GM19324 (cell line): ENCODE data around the gene CLDN19.
A peak's percentile ranks its signal among the peaks of the same experiment; 100 is the strongest.

Experiments used
- ATAC-seq: cut with Tn5 transposase; IDR thresholded peaks from one replicate; pipeline ENCODE4 v1.9.1; 2021; ENCODE audit warnings: mild to moderate bottlenecking, moderate library complexity; ENCODE audit not compliant: unreplicated experiment, low FRiP score

Gene CLDN19, protein sequence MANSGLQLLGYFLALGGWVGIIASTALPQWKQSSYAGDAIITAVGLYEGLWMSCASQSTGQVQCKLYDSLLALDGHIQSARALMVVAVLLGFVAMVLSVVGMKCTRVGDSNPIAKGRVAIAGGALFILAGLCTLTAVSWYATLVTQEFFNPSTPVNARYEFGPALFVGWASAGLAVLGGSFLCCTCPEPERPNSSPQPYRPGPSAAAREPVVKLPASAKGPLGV

DNA sequence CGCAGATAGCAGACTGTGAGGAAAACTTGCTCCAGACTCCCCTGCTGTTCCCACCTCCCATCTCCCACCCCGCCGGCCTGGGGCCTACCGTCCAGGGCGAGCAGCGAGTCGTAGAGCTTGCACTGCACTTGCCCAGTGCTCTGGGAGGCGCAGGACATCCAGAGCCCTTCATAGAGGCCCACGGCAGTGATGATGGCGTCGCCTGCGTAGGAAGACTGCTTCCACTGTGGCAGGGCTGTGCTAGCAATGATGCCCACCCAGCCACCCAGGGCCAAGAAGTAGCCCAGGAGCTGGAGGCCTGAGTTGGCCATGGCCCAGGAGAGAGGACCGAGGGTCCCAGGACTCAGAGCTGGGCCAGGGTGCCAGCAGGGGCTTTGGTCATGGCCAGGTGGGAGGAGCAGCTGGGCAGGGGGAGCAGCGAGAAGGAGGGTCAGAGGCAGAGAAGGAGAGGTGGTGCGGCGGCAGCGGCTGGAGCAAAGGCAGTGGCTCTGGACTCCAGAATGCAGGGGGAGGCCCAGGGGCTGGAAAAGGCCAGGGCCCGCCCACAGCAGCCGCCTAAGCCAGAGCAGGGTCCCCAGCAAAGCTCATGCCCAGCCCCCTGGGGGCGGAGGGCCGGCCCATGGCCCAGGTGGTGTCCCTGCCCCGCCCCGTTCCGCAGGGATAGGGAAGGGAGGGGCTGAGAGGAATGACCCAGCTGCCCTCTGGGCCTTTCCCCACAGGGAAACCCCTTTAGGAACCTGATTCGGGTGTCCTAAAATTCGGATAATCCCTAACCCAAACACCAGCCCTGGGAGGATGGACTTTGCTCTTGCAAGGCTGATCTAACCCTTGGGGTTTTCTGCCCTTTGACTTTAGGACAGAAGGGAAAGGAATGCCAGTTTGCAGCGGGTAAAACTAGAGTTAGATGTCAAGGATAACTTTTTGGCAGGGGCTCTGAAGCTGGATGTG lies at the start of gene CLDN19:
CLDN19 (minus strand) TSS at position 484 of the 948 bp plus-strand sequence; CDS start at position 311, 173 bp downstream.
- ATAC-seq = no peak

DNA sequence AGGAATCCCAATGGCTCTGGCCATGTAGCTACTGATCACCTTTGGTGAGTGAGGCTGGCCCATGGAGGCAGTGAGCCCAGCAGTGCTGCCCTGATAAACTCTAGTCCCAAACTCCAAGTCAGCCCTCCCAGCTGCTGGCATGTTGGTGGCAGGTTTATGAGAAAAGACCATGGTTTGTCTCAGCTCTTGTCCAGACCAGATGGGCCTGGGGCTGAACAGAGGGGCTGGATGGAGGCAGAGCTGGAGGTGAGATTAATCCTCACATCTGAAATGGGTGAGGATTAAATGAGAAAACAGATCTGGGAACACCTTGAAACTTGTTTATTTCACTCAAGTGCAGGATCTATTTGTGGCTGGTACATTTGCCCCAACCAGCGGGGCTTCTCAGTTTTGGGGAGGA lies 48.0 kb upstream of the CLDN19 start:
- ATAC-seq = no peak

DNA sequence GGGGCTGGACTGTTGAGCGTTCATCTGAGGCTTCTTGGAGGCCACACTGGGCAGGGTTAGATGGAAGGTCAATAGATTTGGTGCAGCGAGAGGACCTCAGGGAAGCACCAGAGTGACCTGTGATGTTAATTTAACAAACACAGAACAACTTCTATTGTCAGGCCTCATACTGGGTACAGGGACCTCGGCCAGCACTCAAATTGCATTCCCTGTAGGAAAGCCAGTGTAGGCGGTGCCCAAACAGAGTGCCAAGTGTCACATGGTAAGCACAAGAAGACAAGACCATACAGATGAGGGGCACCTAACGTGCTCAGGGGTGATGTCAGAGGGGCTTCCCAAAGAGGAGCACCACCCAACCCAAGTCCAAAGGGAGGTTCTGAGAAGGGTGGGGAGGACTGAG lies 46.1 kb upstream of the CLDN19 start:
- ATAC-seq = no peak

- ATAC-seq = no peak
These were observed 45.1 kb upstream of the CLDN19 start, which contains the start of gene TMEM269 for GRCh38 chr1:42784946-42785693. TMEM269 (plus strand) TSS chr1:42784991; CDS start chr1:42789894, 4,903 bp downstream.

DNA sequence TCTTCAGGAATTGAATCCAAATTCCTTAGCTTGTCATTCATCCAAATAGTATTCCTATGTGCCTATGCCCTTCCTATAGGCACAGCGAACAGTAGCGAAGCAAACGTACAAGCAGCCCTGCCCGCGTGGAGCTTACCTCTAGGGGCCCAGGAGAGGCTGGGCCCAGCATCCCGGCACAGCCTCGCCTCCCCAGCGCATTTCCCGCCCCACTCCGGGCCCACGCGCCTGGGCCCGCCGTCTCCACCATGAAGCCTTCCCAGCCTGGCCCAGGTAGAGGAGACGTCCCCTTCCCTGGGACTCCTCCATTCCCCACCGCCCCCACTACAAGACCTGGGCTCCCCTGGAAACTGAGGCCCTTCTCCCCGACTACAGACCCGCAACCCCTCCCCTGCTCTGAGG lies 44.5 kb upstream of the CLDN19 start:
- no peak for ATAC-seq

DNA sequence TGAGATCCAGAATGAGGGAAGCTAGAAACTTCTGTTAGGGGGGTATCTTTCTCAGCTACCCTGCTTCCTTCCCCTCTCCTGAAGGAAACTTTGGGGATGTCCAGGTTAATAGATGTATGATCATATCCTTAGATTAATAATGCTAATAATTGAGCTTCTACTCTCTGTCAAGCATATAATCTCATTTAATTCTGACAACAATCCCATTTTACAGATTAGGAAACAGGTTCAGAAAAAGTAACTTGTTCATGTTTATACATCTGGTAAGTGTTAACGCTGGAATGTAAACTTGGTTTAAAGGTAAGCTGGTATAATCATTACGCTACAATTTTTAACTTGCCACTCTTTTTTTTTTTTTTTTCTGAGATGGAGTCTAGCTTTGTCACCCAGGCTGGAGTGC lies 43.1 kb upstream of the CLDN19 start:
- ATAC-seq = no peak

DNA sequence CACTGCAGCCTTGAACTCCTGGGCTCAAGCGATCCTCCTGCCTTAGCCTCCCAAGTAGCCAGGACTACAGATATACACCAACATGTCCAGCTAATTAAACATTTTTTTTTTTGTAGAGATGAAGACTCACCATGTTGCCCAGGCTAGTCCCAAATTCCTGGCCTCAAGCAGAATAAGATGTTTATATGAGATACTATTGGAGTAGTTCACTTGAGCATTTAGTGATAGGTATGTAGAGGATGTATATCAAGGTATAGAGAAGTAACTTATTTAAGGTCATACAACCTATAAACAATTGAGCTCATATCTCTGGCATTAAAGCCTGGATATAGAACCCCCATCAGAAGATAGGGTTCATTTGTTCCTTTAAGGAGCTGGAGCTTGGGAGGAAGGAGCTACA lies 40.1 kb upstream of the CLDN19 start:
- no peak for ATAC-seq

DNA sequence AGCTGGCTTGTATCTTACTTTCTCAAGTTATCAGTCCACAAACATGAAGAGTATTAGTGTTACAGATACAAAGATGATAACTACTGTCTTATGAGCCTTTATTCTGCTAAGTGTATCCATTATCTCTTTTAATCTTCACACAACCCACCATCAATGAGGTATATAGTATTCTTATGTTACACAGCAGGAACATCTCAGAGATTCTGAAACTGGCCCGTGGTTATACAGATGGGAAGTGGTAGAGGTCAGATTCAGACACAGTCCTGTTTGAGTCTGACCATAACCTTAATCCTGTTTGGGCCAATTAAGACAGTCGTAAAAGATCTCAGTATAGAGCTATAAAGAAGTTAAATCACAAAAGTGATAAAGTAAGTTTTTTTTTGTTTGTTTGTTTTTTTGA lies 39.7 kb upstream of the CLDN19 start:
- ATAC-seq = no peak

- no peak for ATAC-seq
These were observed 37.8 kb upstream of the CLDN19 start for GRCh38 chr1:42777852-42778251.

DNA sequence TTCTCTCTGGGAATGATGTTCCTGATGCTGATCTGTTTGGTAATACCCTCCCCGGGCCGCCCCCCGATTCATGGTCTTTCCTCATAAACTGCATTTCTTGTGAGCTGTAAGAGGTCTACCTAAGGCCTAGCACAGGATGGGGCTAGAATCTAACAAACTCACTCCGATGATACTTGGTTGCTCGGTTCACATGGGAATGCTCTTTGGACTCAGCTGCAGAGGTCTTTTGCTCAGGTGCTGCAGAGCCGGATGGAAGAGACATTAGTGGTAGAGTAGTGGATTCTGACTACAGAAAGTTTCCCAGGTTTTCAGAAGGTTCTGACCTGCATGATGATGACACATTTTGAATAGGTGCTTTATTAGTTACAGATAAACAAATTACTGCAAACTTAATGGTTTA lies 36.5 kb upstream of the CLDN19 start:
- no peak for ATAC-seq

DNA sequence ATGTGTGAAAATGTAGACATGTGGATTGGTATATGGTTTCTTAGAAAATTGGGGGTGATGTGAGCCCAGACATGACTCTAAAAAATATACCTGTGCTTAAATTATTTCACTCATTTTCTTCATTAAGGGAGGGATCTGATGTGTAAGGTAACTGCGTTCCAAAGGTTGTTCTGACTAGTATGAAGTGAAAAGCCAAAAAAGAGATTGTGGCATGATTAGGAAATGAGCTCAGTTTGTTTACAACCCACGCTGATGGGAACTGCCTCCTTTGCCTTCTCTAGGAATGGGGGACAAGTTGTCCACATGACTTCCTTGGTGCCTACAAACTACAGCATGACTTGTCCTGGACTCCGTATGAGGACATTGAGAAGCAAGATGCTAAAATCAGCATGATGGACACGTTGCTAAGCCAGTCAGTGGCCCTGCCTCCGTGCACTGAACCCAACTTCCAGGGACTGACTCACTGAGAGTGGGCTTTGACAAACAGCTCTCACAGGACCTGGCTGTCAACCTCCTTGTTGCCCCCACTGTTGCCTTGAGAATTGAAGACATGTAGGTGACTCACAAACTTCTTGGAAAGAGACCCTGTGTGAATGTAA lies 35.0 kb upstream of the CLDN19 start:
- no peak for ATAC-seq

DNA sequence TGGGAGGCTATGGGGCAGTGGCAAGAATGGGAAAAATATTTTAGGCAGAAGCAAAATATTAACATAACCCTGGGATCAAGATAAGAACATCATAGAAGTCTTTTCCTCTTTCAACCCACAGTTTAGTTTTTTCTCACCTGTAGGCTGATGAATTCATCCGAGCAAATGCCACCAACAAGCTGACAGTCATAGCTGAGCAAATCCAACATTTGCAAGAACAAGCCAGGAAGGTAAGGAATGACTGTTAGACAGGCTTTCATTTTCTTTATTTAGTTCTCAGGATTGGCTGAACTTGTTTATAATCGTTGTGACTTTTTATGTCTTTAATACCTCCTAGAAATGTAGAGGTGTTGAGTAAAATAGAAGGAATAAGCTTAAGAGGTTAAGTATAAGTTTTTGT lies 33.4 kb upstream of the CLDN19 start:
- ATAC-seq = no peak

DNA sequence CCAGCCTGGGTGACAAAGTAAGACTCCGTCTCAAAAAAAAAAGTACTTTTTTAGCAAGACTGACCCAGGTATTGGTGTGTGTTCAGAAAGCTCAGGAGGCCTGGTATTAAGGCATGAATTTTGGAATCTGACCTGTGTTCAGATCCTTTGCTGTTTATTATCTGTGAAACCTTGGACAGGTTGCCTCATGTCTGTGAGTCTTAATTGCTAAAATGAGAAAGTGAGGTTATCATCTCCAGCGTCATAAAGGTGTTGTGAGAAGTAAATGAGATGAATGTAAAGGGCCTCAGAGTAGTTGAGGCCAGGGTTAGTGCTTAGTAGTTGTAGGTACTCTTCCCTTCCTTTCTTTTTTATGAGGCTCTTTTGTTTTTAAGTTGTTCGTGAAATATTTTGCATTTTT lies 29.8 kb upstream of the CLDN19 start:
- no peak for ATAC-seq

- no peak for ATAC-seq
These were observed 28.1 kb upstream of the CLDN19 start for GRCh38 chr1:42768172-42768571.

DNA sequence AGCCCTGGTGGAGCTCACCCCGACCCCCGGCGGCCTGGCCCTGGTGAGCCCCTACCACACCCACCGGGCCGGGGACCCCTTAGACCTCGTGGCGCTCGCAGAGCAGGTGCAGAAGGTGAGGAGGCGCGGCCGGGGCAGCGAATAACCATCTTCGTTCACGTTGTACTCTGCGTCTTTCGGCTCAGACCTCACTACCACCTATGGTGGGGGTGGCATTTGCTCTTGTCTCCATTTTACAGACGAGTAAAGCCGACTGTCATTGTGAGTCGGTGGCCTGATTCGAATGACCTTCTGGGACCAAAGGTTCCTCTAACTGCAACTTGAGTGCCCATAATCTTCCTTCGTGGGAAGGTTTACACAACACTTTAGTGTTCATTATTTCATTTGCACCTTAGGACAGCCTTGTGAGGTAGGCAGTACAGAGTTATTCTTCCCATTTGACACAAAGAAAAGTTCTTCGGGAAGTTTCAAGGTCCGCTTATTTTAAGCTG lies 27.5 kb upstream of the CLDN19 start:
- peak; percentile 2 for ATAC-seq

GRCh38 chr1:42766741-42767509 lies 26.9 kb upstream of the CLDN19 start, which contains the start of the genes C1orf50 and P3H1:
C1orf50 (plus strand) TSS chr1:42767249; CDS start chr1:42767312, 63 bp downstream.
P3H1 (minus strand) TSS chr1:42767028; CDS start chr1:42766971, 57 bp downstream.
- peak; percentile 92 for ATAC-seq

DNA sequence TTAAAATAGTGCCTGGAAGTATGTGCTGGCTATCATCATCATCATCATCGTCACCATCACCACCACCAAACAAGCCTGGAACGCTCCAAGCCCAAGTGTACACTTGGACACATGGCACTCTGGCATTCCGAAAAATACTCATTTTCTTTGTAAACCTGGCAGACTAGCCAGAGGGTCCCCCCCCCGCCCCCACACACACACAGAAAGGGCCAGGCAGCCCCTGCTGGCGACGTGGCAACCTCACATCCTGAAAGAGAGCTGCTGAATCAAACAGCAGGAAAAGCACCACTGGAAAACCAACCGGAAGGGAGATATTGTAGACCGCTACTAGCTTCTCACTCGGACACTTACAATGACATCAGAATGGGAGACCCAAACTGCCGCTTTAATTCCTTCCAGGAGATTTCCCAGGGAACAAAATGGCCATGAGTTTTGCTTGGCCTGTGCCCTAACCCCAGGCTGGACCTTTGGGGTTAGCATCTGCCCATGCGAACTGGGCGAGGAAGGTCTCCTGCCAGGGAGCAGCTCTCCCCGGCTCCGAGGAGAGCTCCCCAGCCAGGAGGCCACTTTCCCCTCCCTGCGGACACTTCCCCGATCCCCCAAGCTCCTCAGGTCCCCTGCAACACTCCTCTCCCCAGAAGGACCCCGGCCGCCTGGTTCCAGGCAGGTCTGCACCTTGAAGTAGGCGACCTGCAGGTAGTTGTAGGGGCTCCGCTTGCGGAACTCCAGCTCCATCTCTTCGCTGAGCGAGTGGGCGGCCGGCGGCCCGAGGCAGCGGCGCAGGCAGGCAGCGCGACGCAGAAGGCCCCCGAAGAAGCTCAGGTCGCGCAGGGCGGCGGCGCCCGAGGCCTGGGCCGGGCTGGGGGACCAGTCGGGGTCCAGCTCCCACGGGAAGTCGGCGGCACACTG lies 26.1 kb upstream of the CLDN19 start:
- peak; percentile 4 for ATAC-seq

DNA sequence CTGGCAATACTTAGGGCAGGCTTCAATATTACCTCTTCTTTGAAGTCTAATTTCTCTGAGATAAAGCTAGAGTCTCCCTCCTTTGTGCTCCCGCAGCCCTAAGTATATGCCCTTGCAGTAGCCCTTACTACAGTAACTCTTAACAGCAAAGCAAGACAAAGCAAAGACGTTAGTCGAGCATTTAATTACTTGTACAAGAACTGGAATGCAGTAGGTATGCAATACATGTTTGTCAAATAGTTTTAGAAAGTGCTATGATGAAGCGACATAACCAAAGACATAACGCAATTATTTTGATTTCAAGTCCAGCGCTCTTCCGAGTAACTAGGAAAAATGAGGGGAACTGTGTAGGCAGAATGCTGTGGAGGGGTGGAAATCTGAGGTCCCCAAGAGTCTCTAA lies 25.2 kb upstream of the CLDN19 start:
- ATAC-seq = no peak
